ENCODE results near the gene SCN3A. TPM values are rescaled to one million over a fixed set of nuclear protein-coding genes. Genes with fewer than 3 reads are reported as not detected.

The SCN3A gene
- total and polyA plus RNA-seq, 9 donors, result 0.20 to 3.4 (median 0.80) TPM

GRCh38 chr2:165112133-165112573, 91.7 kb downstream of the SCN3A start:
- Histone ChIP-seq H3K36me3 (no peaks in the 10 kb centered on the region), H3K27ac (no peak overlapping the region), H3K4me3 (no peak overlapping the region), H3K9me3 (no peaks in the 10 kb centered on the region), H3K27me3 (no peaks in the 10 kb centered on the region), H3K4me1 (ENCODE audit: insufficient read depth) (no peaks in the 10 kb centered on the region)
- WGBS, 3 donors, result 41 to 50% (median 47%) methylated on average over 4 of the region's 4 CpGs
- TF ChIP-seq, protein P1, sequence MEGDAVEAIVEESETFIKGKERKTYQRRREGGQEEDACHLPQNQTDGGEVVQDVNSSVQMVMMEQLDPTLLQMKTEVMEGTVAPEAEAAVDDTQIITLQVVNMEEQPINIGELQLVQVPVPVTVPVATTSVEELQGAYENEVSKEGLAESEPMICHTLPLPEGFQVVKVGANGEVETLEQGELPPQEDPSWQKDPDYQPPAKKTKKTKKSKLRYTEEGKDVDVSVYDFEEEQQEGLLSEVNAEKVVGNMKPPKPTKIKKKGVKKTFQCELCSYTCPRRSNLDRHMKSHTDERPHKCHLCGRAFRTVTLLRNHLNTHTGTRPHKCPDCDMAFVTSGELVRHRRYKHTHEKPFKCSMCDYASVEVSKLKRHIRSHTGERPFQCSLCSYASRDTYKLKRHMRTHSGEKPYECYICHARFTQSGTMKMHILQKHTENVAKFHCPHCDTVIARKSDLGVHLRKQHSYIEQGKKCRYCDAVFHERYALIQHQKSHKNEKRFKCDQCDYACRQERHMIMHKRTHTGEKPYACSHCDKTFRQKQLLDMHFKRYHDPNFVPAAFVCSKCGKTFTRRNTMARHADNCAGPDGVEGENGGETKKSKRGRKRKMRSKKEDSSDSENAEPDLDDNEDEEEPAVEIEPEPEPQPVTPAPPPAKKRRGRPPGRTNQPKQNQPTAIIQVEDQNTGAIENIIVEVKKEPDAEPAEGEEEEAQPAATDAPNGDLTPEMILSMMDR (IDR thresholded peaks at IDR 0.05), result no peak
- no peak for TF ChIP-seq EP300 (IDR thresholded peaks at IDR 0.05)
- TF ChIP-seq POLR2A (IDR thresholded peaks at IDR 0.05), result no peak
- no peak for DNase-seq
- intact Hi-C loops (cut with DNase I), result no loop called here

- WGBS, 3 donors, result 83 to 93% (median 87%) methylated on average over 1 of the region's 1 CpG
Observed at GRCh38 chr2:165110394-165110793, 93.5 kb downstream of the SCN3A start.

GRCh38 chr2:165109915-165110314, 93.9 kb downstream of the SCN3A start:
- Histone ChIP-seq H3K27me3 (no peaks in the 10 kb centered on the region), H3K27ac (no peak overlapping the region), H3K36me3 (no peaks in the 10 kb centered on the region), H3K4me3 (no peak overlapping the region), H3K9me3 (no peaks in the 10 kb centered on the region), H3K4me1 (ENCODE audit: insufficient read depth) (no peaks in the 10 kb centered on the region)
- no peak for TF ChIP-seq EP300 (IDR thresholded peaks at IDR 0.05)
- TF ChIP-seq, protein P1 (IDR thresholded peaks at IDR 0.05), result no peak
- TF ChIP-seq POLR2A (IDR thresholded peaks at IDR 0.05), result no peak
- intact Hi-C loops (cut with DNase I), result no loop called here
- 55 to 64% (median 64%) methylated on average over 5 of the region's 5 CpGs for WGBS, 3 donors
- no peak for DNase-seq

More at GRCh38 chr2:165110394-165110793, 93.5 kb downstream of the SCN3A start:
- intact Hi-C loops (cut with DNase I), result no loop called here
- Histone ChIP-seq H3K4me3 (no peak overlapping the region), H3K36me3 (no peaks in the 10 kb centered on the region), H3K9me3 (no peaks in the 10 kb centered on the region), H3K27me3 (no peaks in the 10 kb centered on the region), H3K4me1 (ENCODE audit: insufficient read depth) (no peaks in the 10 kb centered on the region), H3K27ac (no peak overlapping the region)
- TF ChIP-seq POLR2A (IDR thresholded peaks at IDR 0.05), result no peak
- no peak for TF ChIP-seq EP300 (IDR thresholded peaks at IDR 0.05)
- TF ChIP-seq, protein P1 (IDR thresholded peaks at IDR 0.05), result no peak
- DNase-seq, result no peak

DNA sequence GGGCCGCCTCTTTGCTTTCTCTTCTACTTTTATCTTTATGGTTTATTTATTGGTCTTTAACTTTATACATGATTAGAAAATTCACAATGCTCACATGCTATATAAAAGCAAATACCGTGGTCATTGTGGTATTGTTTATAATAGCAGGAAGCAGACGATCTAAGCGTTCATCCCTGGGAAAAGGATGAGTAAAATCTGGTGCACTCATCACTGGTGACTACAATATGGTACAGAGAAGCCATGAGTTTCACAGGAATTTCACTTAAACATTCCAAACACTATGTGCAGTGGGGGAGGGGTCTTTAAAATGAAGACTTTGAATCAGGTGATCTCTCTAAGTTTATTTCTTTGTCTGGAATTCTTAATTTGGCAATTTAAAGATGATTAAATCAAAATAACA, 97.9 kb downstream of the SCN3A start:
- Histone ChIP-seq H3K4me1 (ENCODE audit: insufficient read depth) (no peaks in the 10 kb centered on the region), H3K4me3 (no peak overlapping the region), H3K27ac (no peak overlapping the region), H3K36me3 (no peaks in the 10 kb centered on the region), H3K27me3 (no peaks in the 10 kb centered on the region), H3K9me3 (no peaks in the 10 kb centered on the region)
- intact Hi-C loops (cut with DNase I), result no loop called here
- DNase-seq, result no peak
- TF ChIP-seq EP300 (IDR thresholded peaks at IDR 0.05) (no peak), POLR2A (IDR thresholded peaks at IDR 0.05) (no peak)
- TF ChIP-seq, protein P1 (IDR thresholded peaks at IDR 0.05), result no peak
- 51 to 68% (median 60%) methylated on average over 4 of the region's 4 CpGs for WGBS, 3 donors
